ENCODE results near the gene C11orf91. TPM values are rescaled to one million over a fixed set of nuclear protein-coding genes. Genes with fewer than 3 reads are reported as not detected.
"Not testable (repeated sequence)": the region's sequence is repeated elsewhere in the genome, so short reads cannot be mapped to it uniquely, and the experiment has no call there.

The C11orf91 gene
- total and polyA plus RNA-seq, 2 of the 8 experiments (the other 6 are each of a cell fraction or from before 2014, with no cell fraction given): not detected

GRCh38 chr11:33661526-33661925 is 39.1 kb downstream of the C11orf91 start:
- POLR2A ChIA-PET (ENCODE audit: partially characterized antibody); H3K9ac ChIP-seq (replicated peaks in 1 of 4; ENCODE audit: extremely low read depth in 1 of 4, low read depth in 3 of 4, low read length in 3 of 4); H2BK15ac ChIP-seq (ENCODE audit: low read length); H3K4me3 ChIP-seq (ENCODE audit: extremely low read depth in 1 of 4, insufficient read depth in 2 of 4, low read depth in 3 of 4, low read length in 4 of 4); H3K23me2 ChIP-seq (ENCODE audit: low read depth, low read length); H3K4ac ChIP-seq (replicated peaks; ENCODE audit: insufficient read length, low read depth, low read length); H4K5ac ChIP-seq (ENCODE audit: insufficient read length, low read depth, low read length); H2AFZ ChIP-seq (ENCODE audit: low read length); H4K8ac ChIP-seq (ENCODE audit: extremely low read depth, insufficient read depth, low read length); H2AK5ac ChIP-seq (ENCODE audit: low read depth, low read length); FAIRE-seq; H2BK5ac ChIP-seq (ENCODE audit: low read depth, low read length); H3K4me1 ChIP-seq (replicated peaks in 1 of 4; ENCODE audit: control insufficient read depth in 3 of 4, insufficient read depth in 4 of 4, low read length in 3 of 4); H2BK20ac ChIP-seq (ENCODE audit: low read length); H3K79me2 ChIP-seq (ENCODE audit: control insufficient read depth in 1 of 2, insufficient read depth in 2 of 2, low read length in 2 of 2); H4K20me1 ChIP-seq (replicated peaks in 1 of 2; ENCODE audit: control insufficient read depth in 1 of 2, insufficient read depth in 2 of 2, low read length in 2 of 2); H3K27ac ChIP-seq (ENCODE audit: low read depth, low read length); H3K14ac ChIP-seq (ENCODE audit: insufficient read length); H3K56ac ChIP-seq (replicated peaks; ENCODE audit: insufficient read length, low read depth, low read length); H3K18ac ChIP-seq (ENCODE audit: extremely low read depth, low read length); H3K4me2 ChIP-seq (ENCODE audit: insufficient read depth in 1 of 2, low read depth in 2 of 2, low read length in 2 of 2); H4K91ac ChIP-seq (replicated peaks; ENCODE audit: insufficient read length, low read length); H3K27me3 ChIP-seq (replicated peaks in 1 of 4; ENCODE audit: control insufficient read depth in 3 of 4, extremely low read depth in 1 of 4, insufficient read depth in 3 of 4, low read length in 3 of 4); H2BK120ac ChIP-seq (replicated peaks; ENCODE audit: low read depth, low read length); H3K23ac ChIP-seq (ENCODE audit: insufficient read length); H3K79me1 ChIP-seq (ENCODE audit: low read depth, low read length); DNase-seq (ENCODE audit: low read depth in 1 of 2, low spot score in 2 of 2); H3K9me3 ChIP-seq (ENCODE audit: insufficient read depth in 2 of 2, low read depth in 1 of 2, low read length in 1 of 2); H3K36me3 ChIP-seq (ENCODE audit: control insufficient read depth in 2 of 4, insufficient read depth in 4 of 4, low read length in 3 of 4); H2BK12ac ChIP-seq (ENCODE audit: low read depth, low read length): not testable (repeated sequence)
- WGBS, 2 experiments (ENCODE audit: extremely low coverage in 1 of 2, insufficient coverage in 1 of 2, insufficient read length in 1 of 2, insufficient replicate concordance in 2 of 2, low coverage in 1 of 2, low lambda C conversion rate in 2 of 2, missing lambda C conversion rate in 1 of 2): 84% methylated on average over 3 of the region's 7 CpGs; no CpG with 5 or more reads in 1 of the 2 experiments
- CTCF ChIA-PET (ENCODE audit: partially characterized antibody): interaction anchor here (0.7 kb wide), 1 partner anchor 41 kb away, joined by 3 read pairs; no protein-coding TSS in a partner anchor

All from H1 (cell line).